H1 (cell line): ENCODE measurements around the gene P3H1.

ENCODE experiments used
- CBX8 ChIP-seq: fragments of 300-800, 300-1000 bp; sonication (generic); IDR thresholded peaks from 2 replicates; pipeline ENCODE4 v1.7.1; 2016; ENCODE audit warnings: low read depth, low read length, borderline replicate concordance
- CHD2 ChIP-seq: IDR thresholded peaks from 2 replicates; pipeline ENCODE4 v1.6.1; 2012; ENCODE audit warnings: low read length, improper control_type of control experiment
- TBP ChIP-seq: IDR thresholded peaks from 2 replicates; pipeline ENCODE4 v1.6.1; 2011; ENCODE audit warnings: low read depth, low read length, improper control_type of control experiment
- TF ChIP-seq, protein P1 (sequence below), 3 experiments: IDR thresholded peaks; 1 replicate in 2 of 3; 2 replicates in 1 of 3; pipeline versions ENCODE4 v1.5.1 to v1.6.1; 2011; ENCODE audit warnings: low read length in 3 of 3, mild to moderate bottlenecking in 3 of 3, inconsistent platforms in 2 of 3, low read depth in 1 of 3, moderate library complexity in 1 of 3; ENCODE audit not compliant: insufficient read depth in 1 of 3; ENCODE audit errors: control extremely low read depth in 1 of 3
- TF ChIP-seq, protein P2 (sequence below): IDR thresholded peaks from 2 replicates; pipeline ENCODE4 v1.6.1; 2012; ENCODE audit warnings: inconsistent platforms

DNA sequence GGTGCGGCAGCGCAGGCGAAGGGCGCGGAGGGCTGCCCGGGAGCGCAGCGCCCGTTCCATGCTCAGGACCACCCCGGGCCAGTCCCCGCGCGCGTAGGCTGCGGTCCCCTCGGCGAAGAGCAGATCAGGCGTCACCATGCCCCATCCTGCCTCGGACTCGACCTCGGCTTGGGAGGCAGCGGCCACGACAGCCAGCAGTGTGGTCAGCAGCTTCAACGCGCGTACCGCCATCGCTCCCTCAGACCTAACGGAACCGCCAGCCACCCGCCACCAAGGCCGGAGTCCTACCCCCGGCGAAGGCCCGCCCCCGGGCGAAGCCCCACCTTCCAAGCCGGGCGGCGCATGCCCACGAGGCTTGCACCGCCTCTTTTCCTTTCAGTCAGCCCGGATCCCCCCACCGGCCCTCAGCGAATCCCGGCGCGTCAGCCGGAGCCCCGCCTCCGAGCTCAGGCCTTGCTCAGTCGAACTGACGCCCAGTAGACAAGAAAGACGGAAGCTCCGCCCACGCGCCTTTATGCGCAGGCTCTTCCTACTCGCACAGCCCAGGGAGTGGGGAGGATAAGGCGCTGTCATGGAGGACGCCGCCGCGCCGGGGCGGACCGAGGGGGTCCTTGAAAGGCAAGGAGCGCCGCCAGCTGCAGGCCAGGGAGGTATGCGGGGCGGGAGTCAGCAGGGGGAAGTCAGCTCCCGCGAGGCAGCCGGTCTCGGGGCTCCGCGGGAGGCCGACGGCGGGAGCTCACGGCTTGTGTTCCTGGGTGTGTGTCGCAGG, at the start of gene P3H1, which contains the start of gene C1orf50:
- TF ChIP-seq, protein P1, sequence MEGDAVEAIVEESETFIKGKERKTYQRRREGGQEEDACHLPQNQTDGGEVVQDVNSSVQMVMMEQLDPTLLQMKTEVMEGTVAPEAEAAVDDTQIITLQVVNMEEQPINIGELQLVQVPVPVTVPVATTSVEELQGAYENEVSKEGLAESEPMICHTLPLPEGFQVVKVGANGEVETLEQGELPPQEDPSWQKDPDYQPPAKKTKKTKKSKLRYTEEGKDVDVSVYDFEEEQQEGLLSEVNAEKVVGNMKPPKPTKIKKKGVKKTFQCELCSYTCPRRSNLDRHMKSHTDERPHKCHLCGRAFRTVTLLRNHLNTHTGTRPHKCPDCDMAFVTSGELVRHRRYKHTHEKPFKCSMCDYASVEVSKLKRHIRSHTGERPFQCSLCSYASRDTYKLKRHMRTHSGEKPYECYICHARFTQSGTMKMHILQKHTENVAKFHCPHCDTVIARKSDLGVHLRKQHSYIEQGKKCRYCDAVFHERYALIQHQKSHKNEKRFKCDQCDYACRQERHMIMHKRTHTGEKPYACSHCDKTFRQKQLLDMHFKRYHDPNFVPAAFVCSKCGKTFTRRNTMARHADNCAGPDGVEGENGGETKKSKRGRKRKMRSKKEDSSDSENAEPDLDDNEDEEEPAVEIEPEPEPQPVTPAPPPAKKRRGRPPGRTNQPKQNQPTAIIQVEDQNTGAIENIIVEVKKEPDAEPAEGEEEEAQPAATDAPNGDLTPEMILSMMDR (IDR thresholded peaks at IDR 0.05; ENCODE audit: control extremely low read depth in 1 of 3, insufficient read depth in 1 of 3, low read depth in 1 of 3, low read length in 3 of 3), result no peak
- TF ChIP-seq, protein P2, sequence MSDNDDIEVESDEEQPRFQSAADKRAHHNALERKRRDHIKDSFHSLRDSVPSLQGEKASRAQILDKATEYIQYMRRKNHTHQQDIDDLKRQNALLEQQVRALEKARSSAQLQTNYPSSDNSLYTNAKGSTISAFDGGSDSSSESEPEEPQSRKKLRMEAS, result no peak; the same call in none of the 2 replicates
- TF ChIP-seq CBX8, result no peak
- 0 out of 2 replicates have a peak, but pooled peaks have one; percentile 50 for TF ChIP-seq TBP
- no peak for TF ChIP-seq CHD2
